ENCODE measurements around the gene SMAP2. TPM values are rescaled to one million over a fixed set of nuclear protein-coding genes. Genes with fewer than 3 reads are reported as not detected.
A peak's percentile ranks its signal among the peaks of the same experiment; 100 is the strongest.

The SMAP2 gene
- polyA plus RNA-seq, 3 donors, result 302 to 382 (median 359) TPM

DNA sequence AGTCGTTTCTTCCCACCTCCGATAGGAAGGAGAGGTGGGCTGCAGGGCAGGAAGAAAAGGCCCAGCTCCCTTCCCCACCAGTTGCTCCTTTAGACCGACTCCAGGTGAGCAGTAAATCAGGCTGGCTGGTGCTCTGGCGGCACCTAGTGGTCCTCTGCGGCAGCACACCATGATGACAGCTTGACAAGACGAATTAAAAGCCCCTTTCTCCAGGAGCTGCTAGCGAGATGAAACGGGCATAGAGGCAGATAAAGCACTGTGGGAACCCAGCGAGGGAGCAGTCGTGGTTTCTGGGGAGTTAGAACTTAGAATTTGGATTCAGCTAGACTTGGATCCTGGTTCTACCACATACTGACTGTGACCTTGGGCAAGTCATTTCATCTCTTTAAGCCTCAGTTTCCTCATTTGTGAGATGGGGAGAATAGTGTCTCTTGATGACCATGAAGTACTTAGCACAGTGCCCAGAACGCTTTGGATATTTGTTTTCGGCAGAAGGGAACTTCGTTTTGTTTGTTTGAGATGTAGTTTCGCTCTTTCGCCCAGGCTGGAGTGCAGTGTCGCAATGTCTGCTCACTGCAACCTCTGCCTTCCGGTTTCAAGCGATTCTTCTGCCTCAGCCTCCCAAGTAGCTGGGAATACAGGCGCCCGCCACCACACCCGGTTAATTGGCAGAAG, 34.6 kb upstream of the SMAP2 start:
- Histone ChIP-seq H3K9ac (ENCODE audit: insufficient read depth, low read length, poor library complexity, severe bottlenecking) (peak overlapping the region; percentile 52), H3K4me1 (ENCODE audit: control insufficient read depth in 1 of 2, insufficient read depth in 2 of 2, low read length in 2 of 2) (peaks cover 55 to 56% of the 10 kb centered on the region in 2 donors), H3K36me3 (replicated peaks in 1 of 2; ENCODE audit: control insufficient read depth in 1 of 2, insufficient read depth in 2 of 2, low read length in 2 of 2) (no peaks in the 10 kb centered on the region), H3K27me3 (ENCODE audit: control insufficient read depth in 2 of 2, insufficient read depth in 2 of 2, low read length in 2 of 2) (no peaks in the 10 kb centered on the region), H3K79me2 (ENCODE audit: insufficient read depth, low read length) (peaks cover 6% of the 10 kb centered on the region), H3K27ac (ENCODE audit: low read depth in 1 of 2, low read length in 2 of 2) (peak overlapping the region; percentile 63 to 93), H2AFZ (ENCODE audit: insufficient read depth, low read depth, low read length, poor library complexity, severe bottlenecking) (peak overlapping the region; percentile 70), H3K9me3 (replicated peaks in 1 of 2; ENCODE audit: control insufficient read depth in 1 of 2, insufficient read depth in 1 of 2, low read length in 2 of 2) (peaks cover 0 to 5% of the 10 kb centered on the region in 2 donors), H3K4me2 (replicated peaks; ENCODE audit: extremely low read depth, low read length, poor library complexity, severe bottlenecking) (peak overlapping the region; percentile 77), H4K20me1 (ENCODE audit: insufficient read depth, low read length) (no peaks in the 10 kb centered on the region), H3K4me3 (replicated peaks in 1 of 3; ENCODE audit: low read depth in 2 of 3, low read length in 3 of 3) (peak overlapping the region; percentile 29 to 75 (median 55))
- Mint-ChIP-seq H3K9me3 (peaks cover 5 to 13% (median 7%) of the 10 kb centered on the region in 7 donors), H3K4me3 (peak overlapping the region; percentile 78 to 92), H3K36me3 (peaks cover 3% of the 10 kb centered on the region in 2 donors), H3K4me1 (peaks cover 55% of the 10 kb centered on the region), H3K27me3 (ENCODE audit: low read depth in 3 of 3) (peaks cover 0 to 11% (median 4%) of the 10 kb centered on the region in 3 donors), H3K27ac (peak overlapping the region; percentile 91 to 98 (median 96))
- peak; percentile 68 to 79 (median 79) for DNase-seq
- intact Hi-C loops (cut with micrococcal nuclease), result loop anchor here in 1 of 2 donors (5.0 kb wide), 1 partner anchor 197 kb away; no protein-coding TSS in a partner anchor
- 0% methylated on average over 16 of the region's 21 CpGs for WGBS (ENCODE audit: insufficient coverage)
- TF ChIP-seq, protein P1, sequence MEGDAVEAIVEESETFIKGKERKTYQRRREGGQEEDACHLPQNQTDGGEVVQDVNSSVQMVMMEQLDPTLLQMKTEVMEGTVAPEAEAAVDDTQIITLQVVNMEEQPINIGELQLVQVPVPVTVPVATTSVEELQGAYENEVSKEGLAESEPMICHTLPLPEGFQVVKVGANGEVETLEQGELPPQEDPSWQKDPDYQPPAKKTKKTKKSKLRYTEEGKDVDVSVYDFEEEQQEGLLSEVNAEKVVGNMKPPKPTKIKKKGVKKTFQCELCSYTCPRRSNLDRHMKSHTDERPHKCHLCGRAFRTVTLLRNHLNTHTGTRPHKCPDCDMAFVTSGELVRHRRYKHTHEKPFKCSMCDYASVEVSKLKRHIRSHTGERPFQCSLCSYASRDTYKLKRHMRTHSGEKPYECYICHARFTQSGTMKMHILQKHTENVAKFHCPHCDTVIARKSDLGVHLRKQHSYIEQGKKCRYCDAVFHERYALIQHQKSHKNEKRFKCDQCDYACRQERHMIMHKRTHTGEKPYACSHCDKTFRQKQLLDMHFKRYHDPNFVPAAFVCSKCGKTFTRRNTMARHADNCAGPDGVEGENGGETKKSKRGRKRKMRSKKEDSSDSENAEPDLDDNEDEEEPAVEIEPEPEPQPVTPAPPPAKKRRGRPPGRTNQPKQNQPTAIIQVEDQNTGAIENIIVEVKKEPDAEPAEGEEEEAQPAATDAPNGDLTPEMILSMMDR (IDR thresholded peaks at IDR 0.05), result peak; percentile 100

GRCh38 chr1:40339420-40340323, 33.9 kb upstream of the SMAP2 start:
- H3K4me1 Mint-ChIP-seq, result peaks cover 62% of the 10 kb centered on the region
- intact Hi-C loops (cut with micrococcal nuclease), result loop anchor here (5.0 kb wide), 4 partner anchors 53 to 242 kb away; partner anchors contain the start of gene PPT1 (in 1 of the 2)
- Histone ChIP-seq H3K4me3 (replicated peaks in 1 of 3; ENCODE audit: low read depth in 2 of 3, low read length in 3 of 3) (peak overlapping the region in 1 of 3 experiments; percentile 75), H3K79me2 (ENCODE audit: insufficient read depth, low read length) (peaks cover 6% of the 10 kb centered on the region), H3K27ac (ENCODE audit: low read depth in 1 of 2, low read length in 2 of 2) (peak overlapping the region; percentile 63 to 93), H4K20me1 (ENCODE audit: insufficient read depth, low read length) (no peaks in the 10 kb centered on the region), H3K4me2 (replicated peaks; ENCODE audit: extremely low read depth, low read length, poor library complexity, severe bottlenecking) (peak overlapping the region; percentile 77), H3K27me3 (ENCODE audit: control insufficient read depth in 2 of 2, insufficient read depth in 2 of 2, low read length in 2 of 2) (no peaks in the 10 kb centered on the region), H2AFZ (ENCODE audit: insufficient read depth, low read depth, low read length, poor library complexity, severe bottlenecking) (peak overlapping the region; percentile 70), H3K4me1 (ENCODE audit: control insufficient read depth in 1 of 2, insufficient read depth in 2 of 2, low read length in 2 of 2) (peaks cover 61 to 63% of the 10 kb centered on the region in 2 donors), H3K9me3 (replicated peaks in 1 of 2; ENCODE audit: control insufficient read depth in 1 of 2, insufficient read depth in 1 of 2, low read length in 2 of 2) (peaks cover 0 to 5% of the 10 kb centered on the region in 2 donors), H3K36me3 (replicated peaks in 1 of 2; ENCODE audit: control insufficient read depth in 1 of 2, insufficient read depth in 2 of 2, low read length in 2 of 2) (no peaks in the 10 kb centered on the region), H3K9ac (ENCODE audit: insufficient read depth, low read length, poor library complexity, severe bottlenecking) (peak overlapping the region; percentile 52)
- H3K27me3 Mint-ChIP-seq (ENCODE audit: low read depth in 3 of 3), result peaks cover 0 to 9% (median 4%) of the 10 kb centered on the region in 3 donors
- 37% methylated on average over 6 of the region's 6 CpGs for WGBS (ENCODE audit: insufficient coverage)
- peak overlapping the region; percentile 91 to 98 (median 96) for H3K27ac Mint-ChIP-seq
- H3K36me3 Mint-ChIP-seq, result peaks cover 5 to 6% of the 10 kb centered on the region in 2 donors
- TF ChIP-seq, protein P1 (IDR thresholded peaks at IDR 0.05), result no peak
- H3K9me3 Mint-ChIP-seq, result peaks cover 5 to 13% (median 7%) of the 10 kb centered on the region in 7 donors
- H3K4me3 Mint-ChIP-seq, result peak overlapping the region; percentile 78 to 92
- DNase-seq, result peak in 2 of 3 donors; percentile 55 to 57

All from CD14-positive monocyte (primary cell).